22Rv1 (cell line): ENCODE measurements around the gene ELMO3.

Experiments used
- H3K27ac ChIP-seq: fragments of 450-650 bp; 2 replicates; pipeline ENCODE4 v1.5.1; 2017
- ZFX ChIP-seq: fragments of 450-650 bp; IDR thresholded peaks from 2 replicates; pipeline ENCODE4 v1.6.1; 2017; ENCODE audit warnings: antibody characterized with exemption, borderline replicate concordance
- TF ChIP-seq, protein P1 (sequence below): fragments of 450-650 bp; IDR thresholded peaks from 2 replicates; pipeline ENCODE4 v1.5.1; 2017; ENCODE audit warnings: mild to moderate bottlenecking

Gene ELMO3

GRCh38 chr16:67233596-67233995, 34.7 kb downstream of the ELMO3 start:
- H3K27ac ChIP-seq = no peak overlapping the region
- TF ChIP-seq ZFX = no peak
- TF ChIP-seq, protein P1, sequence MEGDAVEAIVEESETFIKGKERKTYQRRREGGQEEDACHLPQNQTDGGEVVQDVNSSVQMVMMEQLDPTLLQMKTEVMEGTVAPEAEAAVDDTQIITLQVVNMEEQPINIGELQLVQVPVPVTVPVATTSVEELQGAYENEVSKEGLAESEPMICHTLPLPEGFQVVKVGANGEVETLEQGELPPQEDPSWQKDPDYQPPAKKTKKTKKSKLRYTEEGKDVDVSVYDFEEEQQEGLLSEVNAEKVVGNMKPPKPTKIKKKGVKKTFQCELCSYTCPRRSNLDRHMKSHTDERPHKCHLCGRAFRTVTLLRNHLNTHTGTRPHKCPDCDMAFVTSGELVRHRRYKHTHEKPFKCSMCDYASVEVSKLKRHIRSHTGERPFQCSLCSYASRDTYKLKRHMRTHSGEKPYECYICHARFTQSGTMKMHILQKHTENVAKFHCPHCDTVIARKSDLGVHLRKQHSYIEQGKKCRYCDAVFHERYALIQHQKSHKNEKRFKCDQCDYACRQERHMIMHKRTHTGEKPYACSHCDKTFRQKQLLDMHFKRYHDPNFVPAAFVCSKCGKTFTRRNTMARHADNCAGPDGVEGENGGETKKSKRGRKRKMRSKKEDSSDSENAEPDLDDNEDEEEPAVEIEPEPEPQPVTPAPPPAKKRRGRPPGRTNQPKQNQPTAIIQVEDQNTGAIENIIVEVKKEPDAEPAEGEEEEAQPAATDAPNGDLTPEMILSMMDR = no peak

DNA sequence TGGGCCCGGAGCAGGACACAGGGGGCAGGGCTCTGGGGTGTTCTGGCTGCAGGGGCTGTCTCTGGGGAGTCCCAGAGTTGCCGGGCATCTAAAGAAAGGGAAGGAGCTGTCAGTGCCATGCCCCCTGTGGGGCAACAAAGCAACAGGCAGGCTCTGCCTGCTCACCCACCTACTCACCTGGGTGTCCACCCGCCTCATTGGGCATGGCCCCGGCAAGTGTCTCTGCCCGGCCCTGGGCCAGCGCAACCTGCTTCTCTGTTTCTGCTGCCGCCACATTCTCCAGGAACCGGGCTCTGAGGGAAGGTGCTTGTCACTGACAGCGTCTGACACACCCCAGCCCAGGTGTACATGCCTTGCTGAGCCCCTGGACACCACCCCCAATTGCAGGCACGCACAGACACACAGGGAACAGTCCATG, 35.3 kb downstream of the ELMO3 start:
- H3K27ac ChIP-seq = no peak overlapping the region
- TF ChIP-seq, protein P1 = no peak
- TF ChIP-seq ZFX = no peak

DNA sequence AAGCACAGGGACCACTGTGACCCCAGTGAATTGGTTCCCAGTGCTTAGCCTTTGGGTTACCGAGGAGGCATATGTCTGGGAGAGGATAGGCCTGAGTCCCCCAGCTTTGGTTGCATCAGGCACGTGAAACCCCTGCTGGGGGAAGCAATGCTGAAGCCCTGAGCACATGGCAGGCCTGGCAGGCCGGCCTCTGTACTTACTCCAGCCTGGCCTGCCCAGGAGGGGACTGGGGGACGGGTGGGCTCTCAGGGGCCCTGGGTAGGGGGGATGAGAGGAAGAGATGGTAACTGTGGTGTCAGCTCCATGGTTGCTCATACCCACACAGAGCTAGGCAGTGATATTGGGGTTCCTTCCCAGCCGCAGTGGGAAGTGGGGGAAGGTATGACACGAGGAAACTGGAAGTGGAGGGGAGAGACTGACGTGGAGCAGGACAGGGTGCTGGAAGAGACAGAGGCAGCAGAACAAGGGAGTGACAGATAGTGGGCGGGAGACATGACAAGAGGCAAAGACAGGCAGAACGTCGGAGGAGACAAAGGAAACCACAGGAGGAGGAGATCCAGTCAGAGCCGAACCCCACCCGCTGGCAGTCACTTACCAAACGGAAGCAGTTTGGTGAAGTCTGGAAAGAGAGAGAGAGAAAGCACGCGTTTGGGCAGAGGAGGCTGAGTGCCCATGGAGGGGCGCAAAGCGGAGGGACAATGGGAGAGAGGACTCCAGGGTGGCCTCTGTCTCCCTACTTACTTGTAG, 37.1 kb downstream of the ELMO3 start:
- TF ChIP-seq, protein P1 = no peak
- TF ChIP-seq ZFX = no peak
- H3K27ac ChIP-seq = peak overlapping the region; percentile 42

GRCh38 chr16:67236563-67237395, 37.8 kb downstream of the ELMO3 start:
- H3K27ac ChIP-seq = peak overlapping the region; percentile 42
- TF ChIP-seq ZFX = no peak
- TF ChIP-seq, protein P1 = no peak

DNA sequence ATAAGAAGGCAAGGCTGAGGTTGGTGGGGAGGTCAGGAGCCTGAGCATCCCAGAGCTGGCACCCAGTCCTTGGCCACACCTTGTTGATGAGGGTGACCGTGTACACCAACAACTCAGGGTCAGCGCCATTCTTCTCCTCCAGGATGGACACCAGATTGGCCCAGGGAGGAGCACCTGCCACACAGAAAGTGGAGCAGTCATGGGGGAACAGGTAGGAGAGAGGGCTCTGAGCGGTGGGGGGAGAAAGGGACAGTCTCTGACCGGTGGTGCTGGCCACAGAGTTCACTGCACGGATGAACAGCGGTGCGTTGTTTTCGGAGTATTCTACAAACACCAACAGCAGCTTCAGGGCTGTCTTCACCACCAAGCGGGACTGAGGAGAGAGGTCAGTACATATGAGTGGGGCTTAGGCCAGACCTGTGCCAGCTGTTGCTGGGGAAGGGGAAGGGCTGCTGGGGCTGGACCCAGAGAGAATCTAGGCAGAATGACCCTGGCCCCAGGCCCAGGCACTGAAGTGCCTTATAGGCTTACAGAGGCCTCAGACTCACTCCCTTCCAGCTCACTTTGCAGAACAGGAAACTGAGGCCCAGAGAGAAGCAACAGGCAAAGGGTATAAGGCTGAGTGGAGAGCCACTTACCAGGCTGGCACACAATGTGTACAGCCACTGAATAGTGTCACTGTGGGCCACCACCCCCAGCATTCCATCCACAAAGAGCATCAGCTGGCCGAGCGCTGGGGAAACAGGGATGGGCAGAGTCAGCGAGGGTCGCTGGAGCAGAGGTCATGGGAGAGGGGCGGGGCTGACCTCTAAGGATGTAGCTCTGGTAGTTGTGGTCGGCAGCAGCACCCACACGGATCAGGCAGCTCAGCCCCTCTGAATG, 38.7 kb downstream of the ELMO3 start:
- H3K27ac ChIP-seq = no peak overlapping the region
- TF ChIP-seq ZFX = no peak
- TF ChIP-seq, protein P1 = no peak

GRCh38 chr16:67238278-67238575, 39.3 kb downstream of the ELMO3 start:
- no peak overlapping the region for H3K27ac ChIP-seq
- TF ChIP-seq, protein P1 = no peak
- TF ChIP-seq ZFX = no peak
